Upper lobe of left lung (tissue), 6 donors: ENCODE data around the gene SLC25A18. TPM values are rescaled to one million over a fixed set of nuclear protein-coding genes. Genes with fewer than 3 reads are reported as not detected.
"Not testable (repeated sequence)": the region's sequence is repeated elsewhere in the genome, so short reads cannot be mapped to it uniquely, and the experiment has no call there.

Experiments
- ATAC-seq, 2 donors: fragments of 200-7000 bp; cut with Tn5 transposase; one replicate each; pipeline ENCODE4 v1.9.1; 2022; ENCODE audit warnings: mild to moderate bottlenecking in 2 of 2, moderate library complexity in 2 of 2; ENCODE audit not compliant: low FRiP score in 2 of 2
- DNase-seq, 2 donors: peaks; one replicate each; pipeline ENCODE4 v3.0.0-alpha.2; 2019 to 2020
- H3K27ac ChIP-seq, 4 donors: fragments of 200-600 bp; sonication (generic); one replicate each; pipeline ENCODE4 v1.5.1; 2016 to 2019
- H3K27me3 ChIP-seq, 4 donors: fragments of 200-600 bp; sonication (generic); one replicate each; pipeline ENCODE4 v1.5.1; 2017 to 2019
- H3K36me3 ChIP-seq, 4 donors: fragments of 200-600 bp; sonication (generic); one replicate each; pipeline ENCODE4 v1.5.1; 2016 to 2019
- H3K4me1 ChIP-seq, 4 donors: fragments of 200-600 bp; sonication (generic); one replicate each; pipeline ENCODE4 v1.5.1; 2018 to 2019
- H3K4me3 ChIP-seq, 4 donors: fragments of 200-600 bp; sonication (generic); one replicate each; pipeline ENCODE4 v1.5.1; 2017 to 2019; ENCODE audit warnings: mild to moderate bottlenecking in 2 of 4, moderate library complexity in 1 of 4
- H3K9me3 ChIP-seq, 4 donors: fragments of 200-600 bp; sonication (generic); one replicate each; pipeline ENCODE4 v1.5.1; 2018 to 2019
- EP300 ChIP-seq, 4 donors: sonication (generic); formaldehyde crosslinking; IDR thresholded peaks; one replicate each; pipeline ENCODE4 v1.5.1; 2017; ENCODE audit warnings: antibody characterized with exemption in 4 of 4, control low read depth in 2 of 4
- POLR2A ChIP-seq, 4 donors: fragments of 450-650 bp; IDR thresholded peaks; one replicate each; pipeline ENCODE4 v1.5.1; 2016 to 2017; ENCODE audit warnings: antibody characterized with exemption in 4 of 4, mild to moderate bottlenecking in 2 of 4
- POLR2AphosphoS5 ChIP-seq, 2 donors: sonication (generic); formaldehyde crosslinking; IDR thresholded peaks; one replicate each; pipeline ENCODE4 v1.5.1; 2017; ENCODE audit warnings: antibody characterized with exemption in 2 of 2
- WGBS, 2 donors: methylation state at CpG; one replicate each; pipeline ENCODE4 v1.1.5; 2017 to 2018; 5-methylcytosine and 5-hydroxymethylcytosine counted together
- total RNA-seq, 6 donors: library from RNA; depleted of rRNA in 4 of 6; stranded (reverse); fragments of >200 nt in 4 of 6; gene quantifications; one replicate each; pipeline versions ENCODE4 v1.1.0 to v1.2.1, GENCODE V29; 2016 to 2021
- TF ChIP-seq, protein P1 (sequence below), 6 experiments: fragments of 450-650 bp in 4 of 6; fragments of 200-600 bp in 2 of 6; sonication (generic) in 2 of 6; IDR thresholded peaks; one replicate each; pipeline ENCODE4 v1.5.1; 2016 to 2019; ENCODE audit warnings: antibody characterized with exemption in 6 of 6
- donor health status: DM: no; HTN: no; CAD: no; lungs with moderate emphysema.
- donor health status: DM: no; HTN: yes; CAD: no; lungs with severe emphysema.

The SLC25A18 gene, protein sequence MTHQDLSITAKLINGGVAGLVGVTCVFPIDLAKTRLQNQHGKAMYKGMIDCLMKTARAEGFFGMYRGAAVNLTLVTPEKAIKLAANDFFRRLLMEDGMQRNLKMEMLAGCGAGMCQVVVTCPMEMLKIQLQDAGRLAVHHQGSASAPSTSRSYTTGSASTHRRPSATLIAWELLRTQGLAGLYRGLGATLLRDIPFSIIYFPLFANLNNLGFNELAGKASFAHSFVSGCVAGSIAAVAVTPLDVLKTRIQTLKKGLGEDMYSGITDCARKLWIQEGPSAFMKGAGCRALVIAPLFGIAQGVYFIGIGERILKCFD
- 1 to 10 TPM in 3 of 6 donors, under 1 TPM in 3; 0.69 to 3.1 (median 1.1) TPM for total RNA-seq

DNA sequence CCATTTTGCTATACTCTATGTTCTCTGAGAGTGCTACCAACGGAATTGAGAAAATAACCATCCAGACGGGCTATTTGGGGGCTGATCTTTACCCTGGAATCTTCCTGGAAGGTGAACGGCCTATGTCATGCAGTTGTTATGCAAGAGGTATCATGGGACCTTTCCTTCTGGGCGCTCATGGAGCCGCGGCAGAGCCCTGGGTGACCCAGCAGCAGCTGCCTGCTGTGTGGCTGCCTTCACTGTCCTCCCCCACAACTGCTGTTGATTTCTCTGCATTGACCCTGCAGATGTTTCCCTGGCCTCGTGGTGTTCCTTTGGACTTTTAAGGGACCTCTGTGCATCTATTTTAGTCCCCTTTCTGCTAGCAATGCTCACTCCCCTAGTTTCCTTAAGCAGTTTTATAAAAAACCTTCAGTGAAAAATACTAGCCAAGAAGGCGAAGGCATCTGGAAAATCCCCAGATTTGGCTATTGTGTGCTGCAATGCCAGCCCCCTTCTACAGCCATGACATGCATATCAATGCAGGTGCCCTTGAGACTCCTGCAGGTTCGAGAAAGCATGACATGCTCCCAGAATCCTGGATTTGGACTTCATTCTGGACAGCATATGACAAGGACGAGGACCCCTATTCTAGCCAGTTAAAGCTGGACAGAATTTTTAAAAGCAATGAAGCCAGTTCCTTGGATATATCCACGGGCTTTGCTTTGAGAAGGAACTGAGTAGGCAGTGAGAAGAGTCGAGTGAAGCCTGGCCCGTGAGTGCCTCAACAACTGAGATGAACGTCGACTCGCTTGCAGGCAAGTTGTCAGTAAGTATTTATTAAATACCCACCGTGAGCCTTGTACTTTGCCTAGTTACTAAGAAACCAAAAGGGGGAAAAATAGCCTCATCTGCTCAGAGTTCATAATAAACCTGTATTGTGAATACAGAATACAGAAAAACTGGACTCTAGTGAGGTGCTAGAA, at the start of gene SLC25A18:
TSS of gene SLC25A18 (plus strand) at position 593 of the 965 bp plus-strand sequence. CDS start 16,447 bp downstream, outside the sequence.
- 58 to 66% methylated on average over 14 to 17 of the region's 17 CpGs for WGBS, 2 donors
- DNase-seq (peak in 1 of 2 donors; percentile 39), ATAC-seq (peak in 1 of 2 donors; percentile 65)
- Histone ChIP-seq H3K27ac (peak within 1 kb of the TSS; percentile 53 to 67 (median 60)), H3K4me1 (peaks cover 0 to 7% (median 5%) of the 10 kb centered on the region in 4 donors), H3K4me3 (peak within 1 kb of the TSS in 1 of 4 donors; percentile 23), H3K9me3 (no peaks in the 10 kb centered on the region), H3K27me3 (no peaks in the 10 kb centered on the region), H3K36me3 (peaks cover 0 to 2% (median 0%) of the 10 kb centered on the region in 4 donors)
- TF ChIP-seq, protein P1, sequence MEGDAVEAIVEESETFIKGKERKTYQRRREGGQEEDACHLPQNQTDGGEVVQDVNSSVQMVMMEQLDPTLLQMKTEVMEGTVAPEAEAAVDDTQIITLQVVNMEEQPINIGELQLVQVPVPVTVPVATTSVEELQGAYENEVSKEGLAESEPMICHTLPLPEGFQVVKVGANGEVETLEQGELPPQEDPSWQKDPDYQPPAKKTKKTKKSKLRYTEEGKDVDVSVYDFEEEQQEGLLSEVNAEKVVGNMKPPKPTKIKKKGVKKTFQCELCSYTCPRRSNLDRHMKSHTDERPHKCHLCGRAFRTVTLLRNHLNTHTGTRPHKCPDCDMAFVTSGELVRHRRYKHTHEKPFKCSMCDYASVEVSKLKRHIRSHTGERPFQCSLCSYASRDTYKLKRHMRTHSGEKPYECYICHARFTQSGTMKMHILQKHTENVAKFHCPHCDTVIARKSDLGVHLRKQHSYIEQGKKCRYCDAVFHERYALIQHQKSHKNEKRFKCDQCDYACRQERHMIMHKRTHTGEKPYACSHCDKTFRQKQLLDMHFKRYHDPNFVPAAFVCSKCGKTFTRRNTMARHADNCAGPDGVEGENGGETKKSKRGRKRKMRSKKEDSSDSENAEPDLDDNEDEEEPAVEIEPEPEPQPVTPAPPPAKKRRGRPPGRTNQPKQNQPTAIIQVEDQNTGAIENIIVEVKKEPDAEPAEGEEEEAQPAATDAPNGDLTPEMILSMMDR (IDR thresholded peaks at IDR 0.05), result peak in 1 of 6 experiments; percentile 22
- TF ChIP-seq EP300 (IDR thresholded peaks at IDR 0.05) (peak in 1 of 4 donors; percentile 75), POLR2AphosphoS5 (IDR thresholded peaks at IDR 0.05) (peak; percentile 35 to 68), POLR2A (IDR thresholded peaks at IDR 0.05) (no peak)

DNA sequence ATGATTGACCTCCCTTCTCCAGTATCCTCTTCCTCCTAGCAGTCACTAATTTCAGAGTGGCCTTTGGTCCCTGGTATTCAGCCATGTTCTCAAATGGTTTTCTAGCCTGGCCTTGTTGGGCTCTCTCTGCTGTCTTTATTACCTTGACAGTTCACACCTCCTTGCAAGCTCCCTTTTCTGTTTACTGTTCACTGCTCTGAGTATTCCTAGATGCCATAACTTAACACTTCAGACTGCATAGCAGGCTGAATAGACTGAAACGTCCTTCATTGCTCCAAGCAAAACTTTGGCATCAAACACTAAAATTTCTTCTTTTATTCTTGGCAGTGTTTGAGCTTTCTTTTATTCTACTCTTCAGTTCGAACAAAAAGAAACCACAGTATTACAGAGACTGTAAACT, 49.7 kb upstream of the SLC25A18 start:
- no peaks in the 10 kb centered on the region for H3K9me3 ChIP-seq
- no peaks in the 10 kb centered on the region for H3K27me3 ChIP-seq
- ATAC-seq, result no peak
- peaks cover 0 to 4% (median 0%) of the 10 kb centered on the region in 4 donors for H3K36me3 ChIP-seq
- no peak for TF ChIP-seq EP300 (IDR thresholded peaks at IDR 0.05)
- no peak for TF ChIP-seq POLR2AphosphoS5 (IDR thresholded peaks at IDR 0.05)
- no peak for TF ChIP-seq POLR2A (IDR thresholded peaks at IDR 0.05)
- TF ChIP-seq, protein P1 (IDR thresholded peaks at IDR 0.05), result no peak
- no peak for DNase-seq
- 70% methylated on average over 2 of the region's 2 CpGs for WGBS, 2 donors
- no peak overlapping the region for H3K27ac ChIP-seq
- no peak overlapping the region for H3K4me3 ChIP-seq
- no peaks in the 10 kb centered on the region for H3K4me1 ChIP-seq

DNA sequence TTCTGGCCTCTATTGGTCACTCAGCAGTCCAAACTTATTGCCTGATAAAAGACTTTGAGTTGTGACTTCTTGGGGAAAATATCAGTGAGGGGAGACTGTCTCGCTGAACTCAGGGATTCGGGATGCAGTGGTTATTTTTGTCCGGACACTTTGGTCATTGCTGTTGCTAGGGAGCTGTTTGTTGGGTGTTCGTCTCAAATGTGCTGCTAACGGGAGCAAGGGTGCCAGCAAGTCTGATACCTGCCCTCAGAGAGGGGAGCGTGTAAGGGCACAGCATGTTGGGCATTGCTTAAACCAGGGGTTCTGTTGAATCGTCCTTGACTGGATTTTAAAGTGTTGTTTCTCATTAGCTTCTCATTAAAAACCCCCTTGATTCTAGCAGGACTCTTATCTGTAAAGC, 49.2 kb upstream of the SLC25A18 start:
- Histone ChIP-seq H3K27ac (no peak overlapping the region), H3K27me3 (no peaks in the 10 kb centered on the region), H3K9me3 (no peaks in the 10 kb centered on the region), H3K4me3 (no peak overlapping the region), H3K4me1 (no peaks in the 10 kb centered on the region), H3K36me3 (peaks cover 0 to 4% (median 0%) of the 10 kb centered on the region in 4 donors)
- WGBS, 2 donors, result 87 to 89% methylated on average over 7 of the region's 7 CpGs
- TF ChIP-seq, protein P1 (IDR thresholded peaks at IDR 0.05), result no peak
- TF ChIP-seq POLR2A (IDR thresholded peaks at IDR 0.05), result no peak
- no peak for TF ChIP-seq EP300 (IDR thresholded peaks at IDR 0.05)
- TF ChIP-seq POLR2AphosphoS5 (IDR thresholded peaks at IDR 0.05), result no peak
- DNase-seq, result no peak
- ATAC-seq, result no peak

DNA sequence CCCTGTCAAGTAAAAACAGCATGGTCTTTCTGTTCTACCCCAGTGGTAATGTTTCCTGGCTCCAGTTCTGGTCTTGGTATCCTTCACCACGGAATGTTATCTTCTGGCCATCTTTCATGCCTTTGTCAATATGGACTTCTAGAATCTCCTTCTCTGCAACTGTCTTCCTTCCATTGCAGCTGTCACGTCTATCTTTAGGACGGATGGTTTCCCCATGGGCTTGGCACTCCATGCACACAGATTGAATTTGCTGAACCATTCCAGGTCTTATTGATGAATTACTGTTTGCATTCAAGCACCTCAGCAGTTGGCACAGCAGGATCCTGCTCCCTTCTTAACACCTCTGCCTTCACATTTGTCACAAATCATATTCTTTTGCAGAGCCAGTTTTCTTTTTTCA, 44.9 kb upstream of the SLC25A18 start:
- TF ChIP-seq POLR2A (IDR thresholded peaks at IDR 0.05) (no peak), POLR2AphosphoS5 (IDR thresholded peaks at IDR 0.05) (no peak), EP300 (IDR thresholded peaks at IDR 0.05) (no peak)
- TF ChIP-seq, protein P1 (IDR thresholded peaks at IDR 0.05), result no peak
- 57 to 61% methylated on average over 3 of the region's 3 CpGs for WGBS, 2 donors
- Histone ChIP-seq H3K4me3 (no peak overlapping the region), H3K27ac (no peak overlapping the region), H3K9me3 (no peaks in the 10 kb centered on the region), H3K27me3 (no peaks in the 10 kb centered on the region), H3K36me3 (no peaks in the 10 kb centered on the region), H3K4me1 (no peaks in the 10 kb centered on the region)
- ATAC-seq, result no peak
- DNase-seq, result no peak

DNA sequence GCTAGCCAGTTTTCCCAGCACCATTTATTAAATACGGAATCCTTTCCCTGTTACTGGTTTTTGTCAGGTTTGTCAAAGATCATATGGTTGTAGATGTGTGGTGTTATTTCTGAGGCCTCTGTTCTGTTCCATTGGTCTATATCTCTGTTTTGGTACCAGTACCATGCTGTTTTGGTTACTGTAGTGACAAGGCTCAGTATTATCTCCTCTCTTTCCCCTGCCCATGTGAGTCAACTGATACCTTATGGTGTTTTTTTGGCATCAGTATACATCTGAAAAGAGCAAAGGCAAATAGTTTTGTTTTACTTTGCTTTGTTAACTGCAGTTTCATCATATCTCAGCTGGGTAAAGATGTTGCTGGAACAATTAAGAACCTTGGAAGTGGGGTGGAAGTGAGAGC, 41.3 kb upstream of the SLC25A18 start:
- 84 to 100% methylated on average over 1 of the region's 1 CpG for WGBS, 2 donors
- H3K4me3 ChIP-seq, H3K4me1 ChIP-seq, DNase-seq, H3K27me3 ChIP-seq, H3K27ac ChIP-seq, ATAC-seq, H3K9me3 ChIP-seq: not testable (repeated sequence)
- H3K36me3 ChIP-seq, result peaks cover 0 to 13% (median 0%) of the 10 kb centered on the region in 4 donors
